H9 (cell line): Measurements from ENCODE around the gene RAP1GAP2. TPM values are rescaled to one million over a fixed set of nuclear protein-coding genes. Genes with fewer than 3 reads are reported as not detected.

Source experiments
- DNase-seq: peaks from one replicate; pipeline ENCODE4 v3.0.0-alpha.2; 2017
- H2AFZ ChIP-seq: one replicate; pipeline ENCODE4 v1.6.1; 2013; ENCODE audit warnings: mild to moderate bottlenecking, low read length, control low read depth, moderate library complexity
- H2AK5ac ChIP-seq: 2 replicates; pipeline ENCODE4 v1.6.1; 2013; ENCODE audit warnings: low read length, control low read depth, mixed read lengths; ENCODE audit not compliant: insufficient read length
- H2BK120ac ChIP-seq: one replicate; pipeline ENCODE4 v1.6.1; 2013; ENCODE audit warnings: low read depth, mild to moderate bottlenecking, low read length, control low read depth, inconsistent platforms; ENCODE audit not compliant: poor library complexity, severe bottlenecking
- H2BK12ac ChIP-seq: 2 replicates; pipeline ENCODE4 v1.6.1; 2013; ENCODE audit warnings: low read length, control low read depth, mixed read lengths, low read depth; ENCODE audit not compliant: insufficient read length
- H2BK15ac ChIP-seq: 2 replicates; pipeline ENCODE4 v1.6.1; 2013; ENCODE audit warnings: low read depth, low read length, control low read depth
- H2BK20ac ChIP-seq: one replicate; pipeline ENCODE4 v1.6.1; 2013; ENCODE audit warnings: low read depth, mild to moderate bottlenecking, low read length, control low read depth, inconsistent platforms; ENCODE audit not compliant: poor library complexity, severe bottlenecking
- H2BK5ac ChIP-seq: 2 replicates; pipeline ENCODE4 v1.6.1; 2013; ENCODE audit warnings: low read length, control low read depth, mixed read lengths; ENCODE audit not compliant: insufficient read length
- H3K14ac ChIP-seq: 2 replicates; pipeline ENCODE4 v1.6.1; 2013; ENCODE audit warnings: low read length, control low read depth; ENCODE audit not compliant: insufficient read depth
- H3K18ac ChIP-seq: 2 replicates; pipeline ENCODE4 v1.6.1; 2013; ENCODE audit warnings: low read depth, mild to moderate bottlenecking, mixed read lengths, low read length, control low read depth; ENCODE audit not compliant: insufficient read length
- H3K23ac ChIP-seq: 2 replicates; pipeline ENCODE4 v1.6.1; 2013; ENCODE audit warnings: low read length, control low read depth, mixed read lengths, low read depth; ENCODE audit not compliant: insufficient read length
- H3K23me2 ChIP-seq: 2 replicates; pipeline ENCODE4 v1.6.1; 2013; ENCODE audit warnings: low read depth, mild to moderate bottlenecking, mixed read lengths, low read length, control low read depth; ENCODE audit not compliant: insufficient read length, poor library complexity, severe bottlenecking
- H3K27ac ChIP-seq: 2 replicates; pipeline ENCODE4 v1.5.1; 2013; ENCODE audit warnings: low read length, control low read depth, mixed read lengths, low read depth; ENCODE audit not compliant: insufficient read length
- H3K27me3 ChIP-seq: 2 replicates; pipeline ENCODE4 v1.6.1; 2013; ENCODE audit warnings: low read length, control low read depth, inconsistent platforms; ENCODE audit not compliant: insufficient read depth
- H3K4ac ChIP-seq: 2 replicates; pipeline ENCODE4 v1.6.1; 2013; ENCODE audit warnings: low read depth, mild to moderate bottlenecking, control low read depth, inconsistent platforms, low read length, moderate library complexity
- H3K4me1 ChIP-seq: 2 replicates; pipeline ENCODE4 v1.6.1; 2013; ENCODE audit warnings: low read length, control low read depth, inconsistent platforms; ENCODE audit not compliant: insufficient read depth
- H3K4me2 ChIP-seq: 2 replicates; pipeline ENCODE4 v1.6.1; 2013; ENCODE audit warnings: low read length, control low read depth, mixed read lengths; ENCODE audit not compliant: insufficient read length, insufficient read depth
- H3K56ac ChIP-seq: 2 replicates; pipeline ENCODE4 v1.6.1; 2013; ENCODE audit warnings: low read depth, mild to moderate bottlenecking, mixed read lengths, low read length, control low read depth; ENCODE audit not compliant: insufficient read length
- H3K79me1 ChIP-seq: 2 replicates; pipeline ENCODE4 v1.6.1; 2013; ENCODE audit warnings: low read depth, mild to moderate bottlenecking, moderate library complexity, low read length, control low read depth, inconsistent platforms; ENCODE audit not compliant: insufficient read depth, poor library complexity, severe bottlenecking
- H3K79me2 ChIP-seq: 2 replicates; pipeline ENCODE4 v1.6.1; 2013; ENCODE audit warnings: low read length, control low read depth, inconsistent platforms; ENCODE audit not compliant: insufficient read depth
- H3K9ac ChIP-seq: 2 replicates; pipeline ENCODE4 v1.6.1; 2013; ENCODE audit warnings: low read length, control low read depth, mixed read lengths; ENCODE audit not compliant: insufficient read length; ENCODE audit errors: extremely low read depth
- H3K9me3 ChIP-seq: one replicate; pipeline ENCODE4 v1.6.1; 2013; ENCODE audit warnings: low read depth, low read length, inconsistent platforms; ENCODE audit not compliant: control insufficient read depth
- H3T11ph ChIP-seq: one replicate; pipeline ENCODE4 v1.6.1; 2013; ENCODE audit warnings: mild to moderate bottlenecking, low read length, control low read depth, inconsistent platforms
- H4K20me1 ChIP-seq: one replicate; pipeline ENCODE4 v1.6.1; 2013; ENCODE audit not compliant: control insufficient read depth, insufficient read length, insufficient read depth
- H4K5ac ChIP-seq: 2 replicates; pipeline ENCODE4 v1.6.1; 2013; ENCODE audit warnings: low read depth, mild to moderate bottlenecking, mixed read lengths, low read length, control low read depth; ENCODE audit not compliant: insufficient read length
- H4K8ac ChIP-seq: replicated peaks from 2 replicates; pipeline ENCODE4 v1.6.1; 2013; ENCODE audit warnings: low read length, control low read depth, mixed read lengths, low read depth; ENCODE audit not compliant: insufficient read length
- H4K91ac ChIP-seq: 2 replicates; pipeline ENCODE4 v1.6.1; 2013; ENCODE audit warnings: low read depth, mild to moderate bottlenecking, moderate library complexity, mixed read lengths, low read length, control low read depth; ENCODE audit not compliant: insufficient read length
- H3K27ac Mint-ChIP-seq, 3 experiments: 2 replicates in 2 of 3; 3 replicates in 1 of 3; pipeline ENCODE4 v1.8.0; 2020 to 2021; ENCODE audit warnings: mixed read lengths in 3 of 3, mild to moderate bottlenecking in 1 of 3, moderate library complexity in 1 of 3
- H3K27me3 Mint-ChIP-seq: 2 replicates; pipeline ENCODE4 v1.8.0; 2021; ENCODE audit warnings: low read depth, mild to moderate bottlenecking, moderate library complexity, mixed read lengths
- H3K36me3 Mint-ChIP-seq, 3 experiments: 2 replicates in 2 of 3; 3 replicates in 1 of 3; pipeline ENCODE4 v1.8.0; 2020 to 2021; ENCODE audit warnings: low read depth in 3 of 3, mixed read lengths in 3 of 3; ENCODE audit not compliant: insufficient read depth in 1 of 3
- H3K4me1 Mint-ChIP-seq, 2 experiments: 2 replicates each; pipeline ENCODE4 v1.8.0; 2020; ENCODE audit warnings: mixed read lengths in 2 of 2
- H3K4me3 Mint-ChIP-seq, 2 experiments: 2 replicates in 1 of 2; 3 replicates in 1 of 2; pipeline ENCODE4 v1.8.0; 2020 to 2021; ENCODE audit warnings: mild to moderate bottlenecking in 2 of 2, mixed read lengths in 2 of 2, moderate library complexity in 1 of 2
- H3K9me3 Mint-ChIP-seq, 2 experiments: 2 replicates in 1 of 2; 3 replicates in 1 of 2; pipeline ENCODE4 v1.8.0; 2020; ENCODE audit warnings: mild to moderate bottlenecking in 2 of 2, mixed read lengths in 2 of 2, moderate library complexity in 1 of 2
- whole genome bisulfite sequencing: extraction: QIAGEN DNeasy Blood & Tissue Kit; methylation state at CpG from one replicate; pipeline ENCODE4 v1.1.7; 2013; ENCODE audit warnings: missing lambda C conversion rate, low lambda C conversion rate, mixed read lengths; ENCODE audit not compliant: insufficient read length; ENCODE audit errors: extremely low coverage; 5-methylcytosine and 5-hydroxymethylcytosine counted together
- total RNA-seq: library from RNA; stranded (reverse); gene quantifications from 2 replicates; pipeline ENCODE4 v1.2.1, GENCODE V29; 2021
- TF ChIP-seq, protein P1 (sequence below): fragments of 200-600 bp; sonication (generic); conservative IDR thresholded peaks from 3 replicates; pipeline ENCODE4 v1.8.0; 2021; ENCODE audit warnings: antibody characterized with exemption, mild to moderate bottlenecking

RAP1GAP2 gene
- total RNA-seq, 1 experiment from 2014 or later: 33.8 TPM

DNA sequence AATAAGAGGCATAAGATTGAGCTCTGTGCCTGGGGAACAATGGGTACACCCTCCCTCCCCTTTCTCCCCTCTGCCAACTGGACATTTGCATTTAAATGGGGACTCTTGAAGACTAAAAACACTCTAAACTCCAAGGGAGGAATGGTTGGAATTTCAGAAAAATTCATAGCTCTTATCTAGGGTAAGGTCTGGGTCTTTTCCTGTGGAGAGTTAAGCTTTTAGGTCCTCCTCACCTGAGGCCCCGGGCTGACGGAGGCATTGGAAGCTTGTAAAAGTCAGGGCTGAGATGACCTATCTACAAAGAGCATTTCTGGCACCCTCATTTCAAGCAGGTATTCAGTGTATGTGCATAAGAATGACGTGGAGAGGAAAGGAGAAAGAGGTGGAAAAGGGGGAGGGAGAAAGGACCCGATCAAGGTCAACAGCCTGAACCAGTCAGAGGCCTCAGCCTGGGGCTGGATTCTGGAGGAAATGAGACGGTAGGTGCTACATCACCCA, 78.0 kb downstream of the RAP1GAP2 start:
- Histone ChIP-seq H4K91ac (peak overlapping the region; percentile 85), H3K23me2 (peaks cover 3% of the 10 kb centered on the region), H2BK15ac (no peak overlapping the region), H3K4me1 (peaks cover 12% of the 10 kb centered on the region; the same call in 1 of the 2 replicates), H3K18ac (peak overlapping the region; percentile 85), H3K9ac (no peak overlapping the region), H3K27ac (peak overlapping the region; percentile 96), H3K79me1 (no peaks in the 10 kb centered on the region), H4K5ac (peak overlapping the region; percentile 44), H2AFZ (no peak overlapping the region), H2AK5ac (peak overlapping the region; percentile 69), H3K56ac (no peak overlapping the region), H3K27me3 (no peaks in the 10 kb centered on the region), H4K20me1 (no peaks in the 10 kb centered on the region), H3K9me3 (no peaks in the 10 kb centered on the region), H3K4me2 (peak overlapping the region; percentile 52), H3K14ac (peak overlapping the region; percentile 94; the same call in 1 of the 2 replicates), H3K4ac (no peak overlapping the region), H2BK12ac (no peak overlapping the region), H2BK5ac (peak overlapping the region; percentile 54), H4K8ac (no peak overlapping the region), H3T11ph (no peak overlapping the region), H2BK120ac (peak overlapping the region; percentile 87), H3K23ac (no peak overlapping the region), H3K79me2 (no peaks in the 10 kb centered on the region; the same call in 1 of the 2 replicates), H2BK20ac (no peak overlapping the region)
- Mint-ChIP-seq H3K27ac (peak overlapping the region; percentile 96 to 99 (median 99)), H3K36me3 (peaks cover 0 to 9% (median 4%) of the 10 kb centered on the region in 3 experiments; a peak in 4 of 7 replicates), H3K4me3 (peak overlapping the region; percentile 21 to 69), H3K27me3 (no peaks in the 10 kb centered on the region; the same call in 1 of the 2 replicates), H3K4me1 (peaks cover 57 to 72% of the 10 kb centered on the region in 2 experiments), H3K9me3 (no peaks in the 10 kb centered on the region; a peak in 2 of 5 replicates)
- no CpG with 5 or more reads among the region's 5 CpGs for WGBS
- DNase-seq: peak; percentile 91
- TF ChIP-seq, protein P1, sequence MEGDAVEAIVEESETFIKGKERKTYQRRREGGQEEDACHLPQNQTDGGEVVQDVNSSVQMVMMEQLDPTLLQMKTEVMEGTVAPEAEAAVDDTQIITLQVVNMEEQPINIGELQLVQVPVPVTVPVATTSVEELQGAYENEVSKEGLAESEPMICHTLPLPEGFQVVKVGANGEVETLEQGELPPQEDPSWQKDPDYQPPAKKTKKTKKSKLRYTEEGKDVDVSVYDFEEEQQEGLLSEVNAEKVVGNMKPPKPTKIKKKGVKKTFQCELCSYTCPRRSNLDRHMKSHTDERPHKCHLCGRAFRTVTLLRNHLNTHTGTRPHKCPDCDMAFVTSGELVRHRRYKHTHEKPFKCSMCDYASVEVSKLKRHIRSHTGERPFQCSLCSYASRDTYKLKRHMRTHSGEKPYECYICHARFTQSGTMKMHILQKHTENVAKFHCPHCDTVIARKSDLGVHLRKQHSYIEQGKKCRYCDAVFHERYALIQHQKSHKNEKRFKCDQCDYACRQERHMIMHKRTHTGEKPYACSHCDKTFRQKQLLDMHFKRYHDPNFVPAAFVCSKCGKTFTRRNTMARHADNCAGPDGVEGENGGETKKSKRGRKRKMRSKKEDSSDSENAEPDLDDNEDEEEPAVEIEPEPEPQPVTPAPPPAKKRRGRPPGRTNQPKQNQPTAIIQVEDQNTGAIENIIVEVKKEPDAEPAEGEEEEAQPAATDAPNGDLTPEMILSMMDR: no peak
